HG03439 (cell line): Measurements from ENCODE around the gene POU6F2.
A peak's percentile ranks its signal among the peaks of the same experiment; 100 is the strongest.
"Not testable (repeated sequence)": the region's sequence is repeated elsewhere in the genome, so short reads cannot be mapped to it uniquely, and the experiment has no call there.

Experiments used
- ATAC-seq: cut with Tn5 transposase; IDR thresholded peaks from one replicate; pipeline ENCODE4 v1.9.1; 2021; ENCODE audit warnings: mild to moderate bottlenecking, moderate library complexity; ENCODE audit not compliant: unreplicated experiment

Gene POU6F2

GRCh38 chr7:38977685-38978084, at the start of gene POU6F2:
Gene POU6F2 (plus strand): TSS chr7:38977909. CDS start chr7:38977954, 45 bp downstream.
- no peak for ATAC-seq

DNA sequence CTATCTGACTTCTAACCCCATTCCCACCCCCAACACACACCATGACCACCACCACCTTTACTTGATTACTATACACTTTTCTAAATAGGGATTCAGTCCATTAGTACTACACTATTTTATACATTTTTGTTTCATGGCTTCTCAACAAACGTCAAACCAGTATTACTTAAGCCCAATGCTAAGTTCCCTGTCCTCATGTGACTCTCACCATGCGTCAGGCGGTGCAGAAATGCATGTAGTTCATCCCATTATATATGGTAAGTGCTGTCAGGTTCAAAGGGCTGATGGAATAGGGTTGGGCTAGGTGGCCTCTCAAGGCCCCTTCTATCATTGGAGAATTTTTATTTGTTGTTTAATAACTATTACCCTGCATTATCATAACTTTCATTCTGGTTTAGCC, 49.2 kb upstream of the POU6F2 start:
- ATAC-seq = no peak

DNA sequence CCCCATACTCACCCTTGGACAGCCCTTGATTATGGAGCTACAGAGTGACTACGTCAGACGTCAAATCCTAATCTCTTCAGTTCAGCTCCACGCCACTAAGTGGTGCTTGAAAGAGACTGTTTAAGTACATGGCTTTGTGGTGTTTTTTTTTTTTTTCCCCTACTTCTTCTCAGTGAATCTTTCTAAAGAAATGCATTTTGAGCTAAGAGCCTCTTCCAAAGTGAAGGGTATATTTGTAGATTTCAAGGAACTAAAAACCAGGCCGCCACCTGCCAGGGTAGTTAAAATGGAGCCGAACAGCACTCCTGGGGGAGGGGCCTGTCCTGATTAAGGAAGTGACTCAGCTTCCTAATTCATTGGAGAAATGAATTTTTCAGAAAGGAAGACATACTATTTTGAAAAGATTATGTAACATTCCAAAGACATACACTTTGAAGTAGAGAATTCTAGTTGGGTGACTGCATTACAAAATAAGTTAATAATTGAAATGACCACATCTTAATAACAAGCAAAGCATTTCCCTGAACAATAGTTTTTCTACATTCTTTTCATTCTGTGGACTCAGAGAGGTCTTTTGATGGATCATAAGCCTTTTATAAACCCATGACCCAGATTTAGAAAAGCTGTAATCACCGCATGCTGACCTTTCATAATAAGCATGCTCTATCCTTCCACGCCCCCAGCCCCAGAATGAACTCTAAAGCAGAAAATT, 48.1 kb upstream of the POU6F2 start:
- no peak for ATAC-seq

- peak; percentile 87 for ATAC-seq
Measured at GRCh38 chr7:38932509-38933168, 45.1 kb upstream of the POU6F2 start.

DNA sequence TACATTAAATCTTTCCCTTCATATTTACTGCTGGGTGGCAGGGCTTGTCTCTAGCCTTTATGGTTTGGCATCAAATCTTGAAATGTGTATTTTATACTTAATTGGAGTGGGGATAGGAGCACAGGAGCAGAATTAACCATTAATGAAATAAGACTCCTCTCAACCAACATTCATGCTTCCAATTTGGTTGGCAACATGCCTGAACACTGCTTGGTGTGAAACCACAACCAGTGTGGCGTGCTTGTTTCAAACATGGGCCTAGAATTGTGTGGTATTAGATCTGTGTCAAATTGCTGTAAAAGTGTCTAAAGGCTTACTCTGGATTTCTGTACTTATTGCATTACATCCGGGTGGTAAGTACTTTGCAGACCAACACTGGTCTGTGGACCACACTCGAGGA, 43.7 kb upstream of the POU6F2 start:
- no peak for ATAC-seq

- no peak for ATAC-seq
Measured at GRCh38 chr7:38934536-38934935, 43.2 kb upstream of the POU6F2 start.

DNA sequence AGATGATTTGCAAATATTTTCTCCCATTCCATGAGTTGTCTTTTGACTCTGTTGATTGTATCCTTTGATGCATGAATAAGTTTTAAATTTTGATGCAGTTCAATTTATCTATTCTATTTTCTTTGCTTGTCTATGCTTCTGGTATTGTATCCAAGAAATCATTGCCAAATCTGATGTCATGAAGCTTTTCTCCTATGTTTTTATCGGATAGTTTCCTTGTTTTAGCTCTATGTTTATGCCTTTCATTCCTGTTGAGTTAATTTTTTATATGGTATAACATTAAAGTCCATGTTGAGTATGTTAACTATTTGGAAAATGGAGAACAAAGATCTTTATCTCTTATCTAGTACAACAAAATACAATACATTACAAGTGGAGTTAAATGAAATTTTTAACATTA, 41.1 kb upstream of the POU6F2 start:
- ATAC-seq = no peak

DNA sequence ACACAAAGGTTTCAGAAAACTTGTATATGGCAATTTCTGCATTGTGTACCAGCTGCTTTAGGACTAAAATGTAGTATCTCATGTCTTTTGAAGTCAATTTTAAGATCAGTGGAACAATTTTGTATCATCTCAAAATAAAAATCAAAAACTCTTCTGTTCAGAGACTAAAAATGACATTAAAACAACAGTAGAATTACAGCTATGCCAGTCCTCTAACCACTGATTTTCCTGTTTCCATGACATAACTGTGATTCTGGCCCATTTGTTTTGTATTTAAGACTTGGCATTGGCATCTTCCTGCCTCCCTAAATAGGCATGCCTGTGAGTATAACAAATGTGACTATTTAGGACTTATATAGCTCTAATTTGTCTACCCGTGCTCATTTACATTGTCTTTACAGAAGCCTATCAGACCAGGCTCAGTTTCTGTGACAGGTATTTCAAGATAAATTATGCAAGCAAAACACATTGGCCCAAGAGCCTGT, 39.7 kb upstream of the POU6F2 start:
- no peak for ATAC-seq

DNA sequence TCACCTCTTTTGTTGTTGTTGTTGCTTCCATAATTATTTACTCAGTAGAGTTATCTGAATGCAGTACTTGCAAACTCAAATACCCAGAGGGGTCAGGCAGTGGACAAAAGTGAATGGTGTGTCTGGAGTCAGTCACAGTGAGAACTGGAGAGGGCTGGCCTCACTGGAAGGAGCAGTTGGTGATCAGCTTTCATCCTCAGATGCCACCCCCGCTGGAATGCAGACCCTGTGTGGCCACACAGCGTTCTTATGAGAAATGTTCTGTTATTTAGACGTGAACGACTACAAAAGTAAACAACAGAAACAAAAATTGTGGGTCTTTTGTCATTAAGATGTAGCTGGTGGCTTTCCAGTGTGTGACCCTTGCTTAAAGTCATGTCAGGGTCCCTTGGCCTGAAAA, 39.1 kb upstream of the POU6F2 start:
- ATAC-seq = no peak

DNA sequence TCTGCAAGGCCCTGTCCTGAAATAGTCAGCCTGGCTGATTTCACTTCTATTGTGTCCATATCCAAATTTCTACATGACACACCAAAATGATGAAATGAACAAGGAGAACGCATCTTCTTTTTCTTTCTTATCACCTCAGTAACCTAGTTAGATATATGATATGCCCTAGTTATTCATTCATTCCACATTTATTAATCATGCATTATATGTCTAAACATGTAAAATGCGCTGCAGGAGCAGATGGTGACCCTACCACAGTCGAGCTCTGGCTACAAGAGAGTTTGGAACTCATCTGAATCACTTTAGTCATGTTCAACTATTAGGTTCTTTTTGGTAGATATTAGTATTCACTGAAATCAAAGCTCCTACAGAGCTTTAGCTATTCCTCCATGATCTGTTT, 36.9 kb upstream of the POU6F2 start:
- ATAC-seq = no peak

GRCh38 chr7:38942431-38943051, 35.2 kb upstream of the POU6F2 start:
- ATAC-seq = no peak

DNA sequence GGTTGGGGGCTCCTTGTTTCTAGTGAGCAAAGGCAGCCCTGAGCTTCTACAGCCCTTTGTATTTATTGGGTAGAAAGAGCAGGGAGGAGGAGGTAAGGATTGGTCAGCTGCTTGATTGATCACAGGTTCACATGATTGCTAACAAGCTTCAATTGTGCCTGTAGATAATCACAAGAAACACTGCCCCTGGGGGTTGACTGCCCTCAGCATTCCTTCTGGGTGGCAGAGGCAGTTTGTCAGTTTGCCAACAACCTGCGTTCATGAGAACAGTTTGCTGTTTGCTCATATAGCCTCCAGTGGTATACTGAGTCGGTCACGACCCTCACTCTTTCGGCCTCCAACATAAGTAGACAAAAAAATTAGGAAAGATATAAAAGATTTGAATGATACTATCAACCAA, 30.2 kb upstream of the POU6F2 start:
- not testable (repeated sequence) for ATAC-seq

DNA sequence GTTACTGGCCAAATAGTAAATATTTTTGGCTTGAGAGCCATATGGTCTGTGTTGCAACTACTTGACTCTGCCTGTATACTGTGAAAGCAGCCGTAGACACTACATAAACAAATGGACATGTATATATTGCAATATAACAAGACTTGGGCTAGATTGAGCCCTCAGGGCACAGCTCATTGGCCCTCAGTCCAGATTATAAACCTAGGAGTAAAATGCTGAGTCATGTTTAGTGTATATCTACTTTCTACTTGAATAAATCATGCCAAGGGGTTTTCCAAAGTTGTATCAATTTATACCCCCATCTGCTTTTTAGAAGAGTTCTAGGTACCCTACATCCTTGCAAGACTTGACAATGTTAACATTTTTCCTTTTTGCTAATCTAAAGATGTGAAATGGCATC, 27.4 kb upstream of the POU6F2 start:
- ATAC-seq = no peak

- no peak for ATAC-seq
Measured at GRCh38 chr7:38951213-38951612, 26.5 kb upstream of the POU6F2 start.

DNA sequence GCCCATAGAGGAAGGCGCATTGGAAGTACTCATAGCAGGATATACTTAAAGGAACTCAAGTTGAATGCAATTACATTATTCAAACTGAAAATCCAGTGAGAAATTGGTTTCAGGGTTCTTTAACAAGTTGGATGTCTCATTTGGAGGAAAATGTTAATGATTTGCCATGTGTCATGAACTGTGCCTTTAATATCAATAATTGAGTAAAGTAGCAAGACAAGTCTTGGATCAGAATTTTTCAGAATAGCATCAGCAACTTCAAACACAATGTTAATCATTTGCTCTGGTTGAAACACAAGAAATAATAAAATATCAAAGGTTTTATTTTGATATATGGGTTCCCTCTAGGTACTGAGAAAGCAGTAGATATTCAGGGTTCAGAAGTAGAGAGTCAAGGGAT, 24.5 kb upstream of the POU6F2 start:
- no peak for ATAC-seq

DNA sequence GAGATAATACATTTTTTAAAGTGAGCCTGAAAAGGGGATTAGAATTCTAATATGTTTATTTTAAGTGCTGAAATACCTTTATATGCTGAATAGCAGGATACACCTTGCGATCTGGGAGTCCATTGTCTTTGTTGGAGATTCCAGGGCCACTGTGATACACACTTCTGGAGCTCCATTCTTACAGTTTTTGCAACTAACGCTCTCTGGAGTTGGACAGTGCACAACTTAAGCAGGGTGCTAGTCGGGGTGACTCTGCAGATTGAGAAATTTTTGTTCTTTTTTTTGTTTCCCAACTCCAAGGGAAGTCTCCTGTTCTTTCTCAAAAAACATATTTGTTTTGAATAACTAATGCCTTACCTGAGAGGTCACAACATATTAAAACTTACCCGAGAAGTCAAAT, 23.7 kb upstream of the POU6F2 start:
- ATAC-seq = no peak

DNA sequence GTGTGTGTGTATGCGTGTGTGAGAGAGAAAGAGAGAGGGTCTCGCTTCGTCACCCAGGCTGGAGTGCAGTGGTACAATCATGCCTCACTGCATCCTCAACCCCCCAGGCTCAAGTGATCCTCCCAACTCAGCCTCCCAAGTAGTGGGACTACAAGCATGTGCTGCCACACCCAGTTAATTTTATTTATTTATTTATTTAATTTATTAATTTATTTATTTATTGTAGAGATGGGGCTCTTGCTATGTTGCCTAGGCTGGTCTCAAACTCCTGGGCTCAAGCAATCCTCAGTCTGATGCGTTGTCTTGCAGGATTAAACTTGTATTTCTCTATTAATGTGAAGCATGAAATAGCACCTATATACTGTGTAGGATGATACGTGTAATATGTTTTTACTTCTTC, 21.8 kb upstream of the POU6F2 start:
- no peak for ATAC-seq

DNA sequence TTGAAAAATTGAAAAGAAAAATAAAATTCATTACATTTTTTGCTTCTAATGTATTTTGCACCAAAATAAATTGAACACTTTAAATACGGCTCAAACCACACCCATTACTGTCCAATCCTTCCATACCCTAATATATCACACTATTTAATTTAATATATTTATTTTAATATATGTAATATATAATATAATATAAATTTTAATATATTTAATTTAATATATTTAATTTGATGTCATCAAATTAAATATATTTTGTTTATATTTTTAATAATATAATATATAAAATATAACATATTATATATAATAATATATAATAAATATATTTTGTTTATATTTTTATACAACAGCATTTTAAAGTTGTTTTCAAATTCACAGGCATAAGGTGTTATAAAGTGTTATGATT, 15.7 kb upstream of the POU6F2 start:
- no peak for ATAC-seq

GRCh38 chr7:38964921-38965320, 12.8 kb upstream of the POU6F2 start:
- ATAC-seq = no peak

- no peak for ATAC-seq
Measured at GRCh38 chr7:38973760-38974159, 3.9 kb upstream of the POU6F2 start.

- ATAC-seq = no peak
Measured at GRCh38 chr7:38975944-38976392, 1.7 kb upstream of the POU6F2 start.

- ATAC-seq = no peak
Measured at GRCh38 chr7:38978491-38978890, 782 bp downstream of the POU6F2 start.
